Spinal cord (tissue), 10 donors: ENCODE measurements around the gene VPS37C. TPM values are rescaled to one million over a fixed set of nuclear protein-coding genes. Genes with fewer than 3 reads are reported as not detected.

Experiments
- DNase-seq, 6 donors: peaks; one replicate each; pipeline versions ENCODE4 v3.0.0 to v3.0.0-alpha.2; 2013 to 2015; ENCODE audit warnings: low spot score in 6 of 6, low read depth in 4 of 6
- H3K27ac ChIP-seq: one replicate; pipeline ENCODE4 v1.5.1; 2013; ENCODE audit warnings: low read depth, low read length, control low read depth
- H3K27me3 ChIP-seq: one replicate; pipeline ENCODE4 v1.6.1; 2013; ENCODE audit warnings: low read length; ENCODE audit not compliant: control insufficient read depth, insufficient read depth
- H3K36me3 ChIP-seq: one replicate; pipeline ENCODE4 v1.6.1; 2013; ENCODE audit warnings: low read length; ENCODE audit not compliant: control insufficient read depth, insufficient read depth
- H3K4me1 ChIP-seq: one replicate; pipeline ENCODE4 v1.6.1; 2013; ENCODE audit warnings: low read length; ENCODE audit not compliant: control insufficient read depth, insufficient read depth
- H3K4me3 ChIP-seq: one replicate; pipeline ENCODE4 v1.5.1; 2013; ENCODE audit warnings: low read depth, low read length, control low read depth
- H3K9me3 ChIP-seq: one replicate; pipeline ENCODE4 v1.6.1; 2013; ENCODE audit warnings: low read length; ENCODE audit not compliant: control insufficient read depth, insufficient read depth
- WGBS: methylation state at CpG from one replicate; pipeline ENCODE4 v1.1.5; 2013; ENCODE audit warnings: missing lambda C conversion rate; ENCODE audit not compliant: insufficient coverage; 5-methylcytosine and 5-hydroxymethylcytosine counted together
- polyA plus RNA-seq, 2 donors: library from polyadenylated mRNA; unstranded; fragments of 120-200 nt; gene quantifications; one replicate each; pipeline ENCODE4 v1.2.1, GENCODE V29; 2013; ENCODE audit not compliant: insufficient read length in 2 of 2
- total RNA-seq, 2 donors: library from RNA; depleted of rRNA in 1 of 2; stranded (reverse); fragments of 120-200 nt in 1 of 2; fragments of >200 nt in 1 of 2; gene quantifications; one replicate each; pipeline versions ENCODE4 v1.2.3 to v1.2.4, GENCODE V29; 2013 to 2014
- donor health status: healthy.

The VPS37C gene
- total and polyA plus RNA-seq, 4 donors = 4.8 to 16.5 (median 12.7) TPM

DNA sequence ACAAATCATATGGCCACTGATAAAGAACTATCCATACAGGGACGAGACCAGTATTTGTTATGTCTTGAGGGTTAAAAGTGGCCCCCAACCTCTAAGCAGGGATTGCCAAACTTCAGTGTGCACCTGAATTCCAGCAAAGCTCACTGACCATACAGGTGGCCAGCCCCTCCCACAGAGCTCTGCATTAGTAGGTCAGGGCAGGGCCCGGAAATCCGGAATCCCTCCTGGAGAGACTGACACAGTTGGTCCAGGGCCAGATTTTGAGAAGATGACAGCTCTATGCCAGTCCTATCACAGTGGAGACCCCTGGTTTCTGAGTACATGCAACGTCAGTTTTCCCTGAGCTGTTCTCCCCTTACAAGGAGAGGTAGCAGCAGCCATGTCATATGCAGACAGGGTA lies 20.8 kb downstream of the VPS37C start:
- Histone ChIP-seq H3K27ac (no peak overlapping the region), H3K27me3 (no peaks in the 10 kb centered on the region), H3K9me3 (no peaks in the 10 kb centered on the region), H3K4me1 (peaks cover 8% of the 10 kb centered on the region), H3K36me3 (peaks cover 25% of the 10 kb centered on the region), H3K4me3 (no peak overlapping the region)
- no peak for DNase-seq
- WGBS = 86% methylated on average over 3 of the region's 4 CpGs

DNA sequence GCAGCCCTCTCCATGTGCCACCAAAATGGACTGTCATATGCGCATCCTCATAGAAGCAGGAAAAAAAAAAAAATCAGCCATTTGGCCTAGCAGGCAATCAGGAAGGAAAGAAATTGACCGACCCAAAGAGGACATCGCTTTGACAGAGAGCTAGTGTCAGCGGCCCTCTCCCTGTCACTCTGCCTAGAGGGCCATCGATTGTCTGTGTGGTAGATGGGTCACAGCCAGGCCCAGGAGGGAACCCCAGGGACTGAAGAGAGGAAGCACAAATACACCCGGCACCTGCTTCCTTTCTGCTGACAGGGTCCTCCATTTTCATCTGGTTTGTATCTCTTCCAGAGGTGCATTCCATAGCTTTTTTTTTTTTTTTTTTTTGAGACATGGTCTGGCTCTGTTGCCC lies 21.8 kb downstream of the VPS37C start:
- Histone ChIP-seq H3K27ac (no peak overlapping the region), H3K4me3 (no peak overlapping the region), H3K36me3 (peaks cover 24% of the 10 kb centered on the region), H3K9me3 (no peaks in the 10 kb centered on the region), H3K27me3 (no peaks in the 10 kb centered on the region), H3K4me1 (peaks cover 14% of the 10 kb centered on the region)
- WGBS = 83% methylated on average over 2 of the region's 6 CpGs
- no peak for DNase-seq

DNA sequence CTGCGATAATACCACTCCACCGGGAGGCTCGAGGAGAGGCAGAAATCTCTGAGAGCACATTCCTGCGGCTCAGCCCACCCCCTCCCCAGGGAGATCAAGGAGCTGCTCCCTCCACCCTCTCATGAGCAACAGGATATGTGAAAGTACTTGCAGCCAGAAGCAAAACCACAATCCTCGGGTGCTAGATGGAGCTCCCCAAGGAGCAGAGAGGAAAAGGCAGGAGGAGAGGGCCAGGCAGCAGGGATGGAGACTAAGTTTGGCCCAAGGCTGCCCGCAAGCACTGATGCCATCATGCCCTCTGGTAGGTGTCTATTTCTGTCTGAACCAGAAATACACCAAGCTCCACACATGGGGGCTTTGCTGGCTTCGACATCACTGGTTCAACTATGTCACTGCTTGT lies 22.3 kb downstream of the VPS37C start:
- H3K36me3 ChIP-seq = peaks cover 27% of the 10 kb centered on the region
- H3K4me3 ChIP-seq = no peak overlapping the region
- H3K4me1 ChIP-seq = peaks cover 18% of the 10 kb centered on the region
- no peak for DNase-seq
- 67% methylated on average over 7 of the region's 7 CpGs for WGBS
- H3K9me3 ChIP-seq = no peaks in the 10 kb centered on the region
- H3K27ac ChIP-seq = no peak overlapping the region
- no peaks in the 10 kb centered on the region for H3K27me3 ChIP-seq

DNA sequence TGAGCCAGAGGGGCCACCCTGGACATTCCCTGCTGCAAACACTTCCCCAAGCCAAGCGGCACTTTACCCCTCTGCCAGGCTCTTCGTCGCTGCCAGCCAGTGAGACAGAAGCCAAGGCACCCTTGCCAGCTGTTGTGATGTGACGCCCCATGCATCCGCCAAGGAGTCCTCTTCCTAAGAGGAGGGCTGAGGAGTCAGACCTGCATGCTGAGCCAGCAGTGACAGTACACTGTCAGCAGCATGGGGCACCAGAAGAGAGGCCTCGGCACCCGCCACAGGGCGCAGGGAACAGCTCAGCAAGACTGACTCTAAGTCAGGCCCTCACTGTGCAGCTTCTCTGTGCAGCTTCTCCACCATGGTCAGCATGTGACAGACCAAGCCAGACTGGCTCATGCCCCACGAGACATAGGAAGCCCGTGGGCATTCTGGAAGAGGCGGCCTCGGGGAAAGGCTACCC lies 26.4 kb downstream of the VPS37C start:
- WGBS = 81% methylated on average over 10 of the region's 12 CpGs
- no peaks in the 10 kb centered on the region for H3K27me3 ChIP-seq
- no peak overlapping the region for H3K27ac ChIP-seq
- no peaks in the 10 kb centered on the region for H3K9me3 ChIP-seq
- peaks cover 54% of the 10 kb centered on the region for H3K36me3 ChIP-seq
- peaks cover 24% of the 10 kb centered on the region for H3K4me1 ChIP-seq
- H3K4me3 ChIP-seq = no peak overlapping the region
- peak in 1 of 6 donors; percentile 51 for DNase-seq

DNA sequence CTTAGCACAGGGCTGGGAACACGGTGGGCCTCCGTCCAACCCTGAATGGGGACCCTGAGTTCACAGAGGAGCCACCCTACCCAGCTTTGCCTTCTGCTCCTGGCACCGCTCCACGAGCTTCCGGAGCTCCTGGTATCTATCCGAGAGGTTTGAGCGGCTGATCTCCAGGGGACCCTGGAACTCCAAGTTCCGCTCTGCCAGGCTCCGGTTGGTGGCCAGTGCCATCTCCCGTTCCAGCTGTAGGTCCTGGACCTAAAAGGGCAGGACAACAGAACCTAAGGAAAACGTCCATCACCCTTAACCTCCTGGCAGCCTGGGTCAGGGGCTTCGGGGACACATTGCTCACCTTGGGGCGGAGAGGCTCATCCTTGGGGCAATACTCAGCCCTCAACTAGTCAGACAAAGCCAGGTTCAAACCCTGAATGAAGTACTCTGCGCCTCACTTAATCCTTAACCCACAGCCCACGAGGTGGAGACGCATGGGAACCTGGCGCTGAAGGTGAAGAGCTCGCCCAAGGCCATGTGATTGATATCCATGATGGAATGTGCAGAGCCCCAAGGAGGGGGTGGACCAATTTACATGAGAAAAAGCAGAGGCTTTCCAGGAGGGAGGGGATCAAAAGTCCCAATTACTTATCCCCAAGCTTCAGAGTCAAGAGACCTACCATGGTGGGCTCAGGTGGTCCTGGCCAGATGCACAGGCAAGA lies 27.1 kb downstream of the VPS37C start:
- peaks cover 54% of the 10 kb centered on the region for H3K36me3 ChIP-seq
- H3K4me1 ChIP-seq = peaks cover 29% of the 10 kb centered on the region
- no peaks in the 10 kb centered on the region for H3K27me3 ChIP-seq
- H3K9me3 ChIP-seq = no peaks in the 10 kb centered on the region
- DNase-seq = no peak
- WGBS = 92% methylated on average over 13 of the region's 18 CpGs
- no peak overlapping the region for H3K4me3 ChIP-seq
- no peak overlapping the region for H3K27ac ChIP-seq

DNA sequence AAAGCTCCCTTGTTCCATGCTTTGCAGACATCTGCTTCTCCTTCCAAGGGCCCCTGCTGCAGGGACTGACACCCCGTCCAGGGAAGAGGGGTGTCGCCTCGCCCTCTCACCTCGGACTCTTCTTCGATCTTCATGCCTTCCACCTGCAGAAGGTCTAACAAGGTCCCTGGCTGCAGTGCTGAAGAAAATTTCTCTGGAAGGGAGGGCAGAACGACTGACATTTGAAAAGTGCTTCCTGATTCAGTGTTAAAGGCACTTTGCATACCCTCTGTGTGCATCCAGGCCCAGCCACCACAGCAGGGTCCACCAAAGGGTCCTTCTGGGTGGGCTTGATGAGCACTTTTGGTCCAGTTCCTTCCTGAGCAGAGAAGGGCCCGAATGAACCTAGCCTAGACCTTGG lies 28.1 kb downstream of the VPS37C start:
- Histone ChIP-seq H3K9me3 (no peaks in the 10 kb centered on the region), H3K27ac (no peak overlapping the region), H3K27me3 (no peaks in the 10 kb centered on the region), H3K4me3 (no peak overlapping the region), H3K36me3 (peaks cover 50% of the 10 kb centered on the region), H3K4me1 (peaks cover 27% of the 10 kb centered on the region)
- WGBS = 94% methylated on average over 7 of the region's 7 CpGs
- no peak for DNase-seq

DNA sequence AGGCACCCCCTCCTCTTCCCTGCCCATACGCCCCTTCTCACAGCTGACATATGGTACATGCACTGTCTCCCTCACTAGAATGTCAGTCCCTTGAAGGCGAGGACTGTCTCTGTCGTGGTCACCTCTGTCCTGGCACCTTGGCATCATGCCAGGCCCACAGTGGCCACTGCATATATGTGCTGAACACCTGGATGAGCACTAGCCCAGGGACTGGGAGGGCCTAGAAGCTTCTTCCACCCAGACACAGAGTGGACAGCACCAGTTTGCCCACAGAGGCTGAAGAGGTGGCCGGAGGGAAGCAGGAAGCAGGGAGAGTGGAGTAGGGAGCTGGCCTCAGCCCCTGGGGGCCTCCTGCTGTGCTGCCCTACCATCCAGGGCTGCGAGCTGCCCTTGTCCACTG lies 28.6 kb downstream of the VPS37C start:
- no peak overlapping the region for H3K4me3 ChIP-seq
- H3K4me1 ChIP-seq = peaks cover 27% of the 10 kb centered on the region
- no peaks in the 10 kb centered on the region for H3K9me3 ChIP-seq
- peaks cover 51% of the 10 kb centered on the region for H3K36me3 ChIP-seq
- no peaks in the 10 kb centered on the region for H3K27me3 ChIP-seq
- 93% methylated on average over 5 of the region's 5 CpGs for WGBS
- no peak overlapping the region for H3K27ac ChIP-seq
- no peak for DNase-seq

DNA sequence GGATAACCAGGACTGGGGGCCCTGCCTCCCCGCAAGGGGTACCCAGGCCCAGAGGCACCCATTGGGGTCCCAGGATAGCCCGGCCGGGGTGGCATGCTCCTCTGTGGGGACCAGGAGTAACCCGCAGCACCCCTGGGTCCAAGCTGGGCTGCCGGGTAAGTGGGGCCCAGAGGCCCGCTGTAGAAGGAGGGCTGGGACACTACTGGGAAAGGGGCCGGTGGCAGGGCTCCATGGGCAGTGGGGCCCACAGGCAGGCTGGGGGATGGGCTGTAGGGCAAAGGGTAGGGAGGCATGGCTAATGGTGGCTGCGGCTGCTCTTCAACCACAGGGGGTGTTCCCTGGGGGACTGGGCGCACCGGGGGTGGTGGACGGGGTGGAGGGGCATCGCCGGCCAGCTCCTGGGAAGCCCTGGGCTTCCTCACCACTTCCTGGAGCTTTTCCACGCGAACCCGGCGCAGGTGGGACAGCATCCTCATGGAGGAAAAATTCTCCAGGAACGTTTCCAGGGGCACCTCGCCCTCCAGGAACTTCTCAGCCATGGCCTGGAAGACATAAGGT lies 29.1 kb downstream of the VPS37C start:
- Histone ChIP-seq H3K4me1 (peaks cover 31% of the 10 kb centered on the region), H3K4me3 (no peak overlapping the region), H3K27me3 (no peaks in the 10 kb centered on the region), H3K9me3 (no peaks in the 10 kb centered on the region), H3K36me3 (peaks cover 47% of the 10 kb centered on the region), H3K27ac (no peak overlapping the region)
- 93% methylated on average over 19 of the region's 19 CpGs for WGBS
- DNase-seq = no peak

DNA sequence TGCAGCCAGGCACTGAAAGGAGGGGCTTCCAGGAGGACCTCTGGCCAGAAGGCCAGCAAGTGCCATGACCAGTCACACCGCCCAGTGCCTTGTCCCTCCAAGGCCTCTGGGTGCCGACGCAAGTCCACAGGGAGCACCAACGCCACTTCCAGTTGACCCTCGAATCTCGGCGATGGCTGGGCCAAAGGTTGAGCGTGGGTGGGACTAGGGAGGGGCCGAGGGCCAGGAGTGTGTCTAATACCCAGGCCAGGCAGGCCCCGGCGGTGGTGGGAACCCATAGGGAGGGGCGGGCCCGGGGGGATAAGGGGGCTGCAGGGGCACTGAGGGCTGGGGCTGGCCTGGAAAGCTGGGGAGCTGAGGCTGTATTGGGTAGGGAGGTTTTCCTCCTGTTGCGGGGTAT lies 29.6 kb downstream of the VPS37C start:
- peaks cover 47% of the 10 kb centered on the region for H3K36me3 ChIP-seq
- no peak for DNase-seq
- WGBS = 93% methylated on average over 14 of the region's 14 CpGs
- H3K4me1 ChIP-seq = peaks cover 36% of the 10 kb centered on the region
- H3K27ac ChIP-seq = no peak overlapping the region
- H3K9me3 ChIP-seq = no peaks in the 10 kb centered on the region
- H3K27me3 ChIP-seq = no peaks in the 10 kb centered on the region
- H3K4me3 ChIP-seq = no peak overlapping the region

DNA sequence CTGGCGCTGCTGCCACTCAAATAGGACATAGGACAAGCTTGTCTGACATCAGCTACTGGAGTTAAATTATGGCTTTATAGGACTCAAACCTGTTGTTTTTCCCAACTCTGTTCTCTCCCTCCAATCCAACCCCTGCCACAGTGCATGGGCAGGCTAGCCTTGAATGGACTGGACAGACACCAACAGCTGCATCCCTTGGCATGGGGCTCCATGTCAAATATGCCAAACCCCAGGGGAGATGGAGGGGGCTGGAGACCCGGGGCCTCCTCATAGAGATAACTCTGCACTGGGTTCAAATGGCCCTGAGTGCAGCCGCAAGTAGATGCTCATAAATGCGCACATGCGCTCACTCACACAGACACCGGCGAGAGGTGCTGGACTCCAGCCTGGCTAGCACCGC lies 30.0 kb downstream of the VPS37C start:
- no peak overlapping the region for H3K27ac ChIP-seq

More for the DNA sequence above, 30.0 kb downstream of the VPS37C start:
- H3K36me3 ChIP-seq = peaks cover 47% of the 10 kb centered on the region
- no peaks in the 10 kb centered on the region for H3K27me3 ChIP-seq
- 95% methylated on average over 8 of the region's 8 CpGs for whole genome bisulfite sequencing
- no peak overlapping the region for H3K4me3 ChIP-seq
- no peaks in the 10 kb centered on the region for H3K9me3 ChIP-seq
- peaks cover 40% of the 10 kb centered on the region for H3K4me1 ChIP-seq
- no peak for DNase-seq
